ENCODE measurements around the gene C1QTNF6. TPM values are rescaled to one million over a fixed set of nuclear protein-coding genes. Genes with fewer than 3 reads are reported as not detected.

The C1QTNF6 gene
- total RNA-seq, 6 experiments from 2014 or later = 3.3 to 5.0 (median 4.0) TPM

- no peak for TF ChIP-seq CTCF (IDR thresholded peaks at IDR 0.05)
- peak; percentile 92 for DNase-seq
- no peaks in the 10 kb centered on the region for H3K9me3 Mint-ChIP-seq
- H3K4me3 Mint-ChIP-seq = peak overlapping the region; percentile 85
- peak overlapping the region; percentile 89 for H3K27ac Mint-ChIP-seq
- H3K27me3 Mint-ChIP-seq (ENCODE audit: insufficient read depth) = peaks cover 2% of the 10 kb centered on the region; the same call in 1 of the 2 replicates
- no peaks in the 10 kb centered on the region for H3K36me3 Mint-ChIP-seq (ENCODE audit: low read depth)
- peaks cover 31% of the 10 kb centered on the region for H3K4me1 Mint-ChIP-seq (ENCODE audit: low read depth)
Measured at GRCh38 chr22:37197451-37198257, 9.6 kb upstream of the C1QTNF6 start.

GRCh38 chr22:37196539-37197450, 8.7 kb upstream of the C1QTNF6 start:
- H3K27ac Mint-ChIP-seq = peak overlapping the region; percentile 89
- no peaks in the 10 kb centered on the region for H3K9me3 Mint-ChIP-seq
- peak; percentile 42; the same call in 1 of the 2 replicates for TF ChIP-seq CTCF (IDR thresholded peaks at IDR 0.05)
- peak; percentile 88 for DNase-seq
- H3K4me1 Mint-ChIP-seq (ENCODE audit: low read depth) = peaks cover 31% of the 10 kb centered on the region
- H3K27me3 Mint-ChIP-seq (ENCODE audit: insufficient read depth) = peaks cover 2% of the 10 kb centered on the region; the same call in 1 of the 2 replicates
- H3K4me3 Mint-ChIP-seq = peak overlapping the region; percentile 9; the same call in 1 of the 2 replicates
- H3K36me3 Mint-ChIP-seq (ENCODE audit: low read depth) = no peaks in the 10 kb centered on the region

- no peak for TF ChIP-seq CTCF (IDR thresholded peaks at IDR 0.05)
- H3K27ac Mint-ChIP-seq = no peak overlapping the region
- H3K9me3 Mint-ChIP-seq = no peaks in the 10 kb centered on the region
- no peak for DNase-seq
- peaks cover 31% of the 10 kb centered on the region for H3K4me1 Mint-ChIP-seq (ENCODE audit: low read depth)
- no peak overlapping the region for H3K4me3 Mint-ChIP-seq
- no peaks in the 10 kb centered on the region for H3K36me3 Mint-ChIP-seq (ENCODE audit: low read depth)
- H3K27me3 Mint-ChIP-seq (ENCODE audit: insufficient read depth) = 0 out of 2 replicates have a peak, but pooled peaks cover 2% of the 10 kb centered on the region
Measured at GRCh38 chr22:37195921-37196320, 7.9 kb upstream of the C1QTNF6 start.

- H3K4me1 Mint-ChIP-seq (ENCODE audit: low read depth) = peaks cover 42% of the 10 kb centered on the region
- H3K27me3 Mint-ChIP-seq (ENCODE audit: insufficient read depth) = 0 out of 2 replicates have a peak, but pooled peaks cover 2% of the 10 kb centered on the region
- H3K36me3 Mint-ChIP-seq (ENCODE audit: low read depth) = no peaks in the 10 kb centered on the region
- DNase-seq = no peak
- no peaks in the 10 kb centered on the region for H3K9me3 Mint-ChIP-seq
- no peak for TF ChIP-seq CTCF (IDR thresholded peaks at IDR 0.05)
- no peak overlapping the region for H3K4me3 Mint-ChIP-seq
- no peak overlapping the region for H3K27ac Mint-ChIP-seq
Measured at GRCh38 chr22:37194750-37195149, 6.7 kb upstream of the C1QTNF6 start.

GRCh38 chr22:37193629-37194191, 5.7 kb upstream of the C1QTNF6 start:
- Mint-ChIP-seq H3K4me1 (ENCODE audit: low read depth) (peaks cover 53% of the 10 kb centered on the region), H3K27me3 (ENCODE audit: insufficient read depth) (0 out of 2 replicates have a peak, but pooled peaks cover 2% of the 10 kb centered on the region), H3K4me3 (no peak overlapping the region), H3K36me3 (ENCODE audit: low read depth) (no peaks in the 10 kb centered on the region), H3K27ac (no peak overlapping the region), H3K9me3 (no peaks in the 10 kb centered on the region)
- TF ChIP-seq CTCF (IDR thresholded peaks at IDR 0.05) = no peak
- peak; percentile 49 for DNase-seq
